Bronchial epithelial cell (primary cell): Measurements from ENCODE around the gene CNNM4. TPM values are rescaled to one million over a fixed set of nuclear protein-coding genes. Genes with fewer than 3 reads are reported as not detected.

Experiments used
- DNase-seq: peaks from one replicate; pipeline ENCODE4 v3.0.0-alpha.2; 2010; ENCODE audit warnings: low read depth
- FAIRE-seq: peaks from 2 replicates; lab custom pipeline; 2011; peaks lifted over from hg19 to GRCh38; lab: Jason Lieb, UNC
- H3K27me3 ChIP-seq: 2 replicates; pipeline ENCODE4 v1.5.1; 2011; ENCODE audit warnings: low read length; ENCODE audit not compliant: control insufficient read depth, insufficient read depth
- H3K36me3 ChIP-seq: 2 replicates; pipeline ENCODE4 v1.5.1; 2011; ENCODE audit warnings: low read length; ENCODE audit not compliant: control insufficient read depth, insufficient read depth
- H3K4me3 ChIP-seq: 2 replicates; pipeline ENCODE4 v1.5.1; 2011; ENCODE audit warnings: mild to moderate bottlenecking, low read depth, low read length, control low read depth
- CTCF ChIP-seq: IDR thresholded peaks from 2 replicates; pipeline ENCODE4 v1.5.1; 2011; ENCODE audit warnings: mild to moderate bottlenecking, moderate library complexity, low read length, control low read depth, inconsistent platforms; ENCODE audit not compliant: insufficient read depth, severe bottlenecking
- total RNA-seq: library from RNA; depleted of rRNA; stranded (reverse); fragments of >200 nt; gene quantifications from 2 replicates; pipeline ENCODE4 v1.2.1, GENCODE V29; 2014

The CNNM4 gene
- total RNA-seq, 1 donor from 2014 or later = 3.4 TPM

- TF ChIP-seq CTCF = no peak
- DNase-seq = no peak
- no peak for FAIRE-seq
- H3K36me3 ChIP-seq = peaks cover 7% of the 10 kb centered on the region
- no peaks in the 10 kb centered on the region for H3K27me3 ChIP-seq
- no peak overlapping the region for H3K4me3 ChIP-seq
Measured at GRCh38 chr2:96844405-96844808, 83.7 kb downstream of the CNNM4 start.

GRCh38 chr2:96846825-96847224 lies 86.1 kb downstream of the CNNM4 start:
- FAIRE-seq (no peak), DNase-seq (no peak)
- H3K4me3 ChIP-seq = no peak overlapping the region
- no peak for TF ChIP-seq CTCF
- H3K27me3 ChIP-seq = no peaks in the 10 kb centered on the region
- peaks cover 10% of the 10 kb centered on the region for H3K36me3 ChIP-seq

GRCh38 chr2:96847586-96847985 lies 86.9 kb downstream of the CNNM4 start:
- DNase-seq = no peak
- peaks cover 10% of the 10 kb centered on the region for H3K36me3 ChIP-seq

GRCh38 chr2:96848264-96848663 lies 87.6 kb downstream of the CNNM4 start:
- TF ChIP-seq CTCF = no peak
- no peaks in the 10 kb centered on the region for H3K27me3 ChIP-seq
- H3K4me3 ChIP-seq = no peak overlapping the region
- DNase-seq (no peak), FAIRE-seq (no peak)
- peaks cover 12% of the 10 kb centered on the region for H3K36me3 ChIP-seq

More at GRCh38 chr2:96847586-96847985, 86.9 kb downstream of the CNNM4 start:
- no peak for TF ChIP-seq CTCF
- no peak overlapping the region for H3K4me3 ChIP-seq
- FAIRE-seq = no peak
- H3K27me3 ChIP-seq = no peaks in the 10 kb centered on the region

- H3K27me3 ChIP-seq = no peaks in the 10 kb centered on the region
- FAIRE-seq = no peak
Measured at GRCh38 chr2:96852667-96853066, 92.0 kb downstream of the CNNM4 start.

More at GRCh38 chr2:96852667-96853066, 92.0 kb downstream of the CNNM4 start:
- DNase-seq = no peak
- H3K4me3 ChIP-seq = no peak overlapping the region
- no peak for TF ChIP-seq CTCF
- H3K36me3 ChIP-seq = peaks cover 13% of the 10 kb centered on the region
